GM19351 (cell line): ENCODE measurements around the gene CNTNAP2.

Source experiments
- ATAC-seq: cut with Tn5 transposase; IDR thresholded peaks from one replicate; pipeline ENCODE4 v1.9.1; 2021; ENCODE audit warnings: mild to moderate bottlenecking, moderate library complexity; ENCODE audit not compliant: unreplicated experiment

The CNTNAP2 gene

DNA sequence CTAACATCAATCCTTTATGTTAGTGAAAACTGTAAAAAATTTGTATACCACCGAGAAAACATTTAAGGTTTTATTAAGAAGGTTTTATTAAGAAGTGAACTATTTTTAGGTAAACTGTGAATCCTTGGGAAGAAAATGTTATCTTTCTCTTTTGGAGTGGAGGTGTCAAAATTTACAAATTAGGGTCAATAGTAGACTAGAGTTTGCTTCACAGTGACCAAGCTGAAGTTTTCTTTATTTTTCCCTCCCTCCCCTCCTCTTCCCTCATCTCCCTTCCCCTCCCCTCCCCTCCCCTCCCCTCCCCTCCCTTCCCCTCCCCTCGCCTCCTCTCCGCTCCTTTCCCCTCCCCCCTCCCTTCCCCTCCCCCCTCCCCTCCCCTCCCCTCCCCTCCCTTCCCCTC, 168.8 kb downstream of the CNTNAP2 start:
- no peak for ATAC-seq

DNA sequence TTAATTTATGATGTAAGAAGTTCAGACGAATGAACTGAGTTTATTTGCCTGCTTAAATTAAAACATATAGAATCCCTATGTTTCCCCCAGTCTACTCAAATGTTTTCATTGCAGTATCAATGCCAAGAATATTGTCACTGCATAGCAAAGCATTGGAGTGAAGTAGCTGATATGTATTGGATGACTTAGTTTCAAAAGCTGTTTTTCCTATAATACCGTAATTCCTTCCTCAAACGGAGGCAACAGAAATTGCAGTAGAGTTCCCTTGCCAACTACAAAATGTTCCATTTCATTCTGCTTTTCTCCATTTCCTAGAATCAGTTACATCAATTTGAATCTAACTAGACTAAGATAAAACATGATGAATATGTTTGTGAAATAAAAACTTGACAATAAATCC, 174.1 kb downstream of the CNTNAP2 start:
- no peak for ATAC-seq

DNA sequence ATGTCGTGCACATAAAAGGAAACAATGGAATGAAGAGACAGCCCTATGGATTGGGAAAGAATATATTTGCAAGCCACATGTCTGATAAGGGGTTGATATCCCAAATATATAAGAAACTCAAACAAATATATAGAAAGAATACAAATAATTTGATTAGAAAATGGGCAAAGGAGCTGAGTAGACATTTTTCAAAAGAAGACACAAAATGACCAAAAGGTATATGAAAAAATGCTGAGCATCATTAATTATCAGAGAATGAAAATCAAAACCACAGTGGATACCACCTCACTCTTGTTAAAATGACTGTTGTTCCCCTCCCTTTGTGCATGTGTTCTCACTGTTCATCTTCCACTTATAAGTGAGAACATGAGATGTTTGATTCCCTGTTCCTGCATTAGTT, 175.3 kb downstream of the CNTNAP2 start:
- ATAC-seq = no peak

DNA sequence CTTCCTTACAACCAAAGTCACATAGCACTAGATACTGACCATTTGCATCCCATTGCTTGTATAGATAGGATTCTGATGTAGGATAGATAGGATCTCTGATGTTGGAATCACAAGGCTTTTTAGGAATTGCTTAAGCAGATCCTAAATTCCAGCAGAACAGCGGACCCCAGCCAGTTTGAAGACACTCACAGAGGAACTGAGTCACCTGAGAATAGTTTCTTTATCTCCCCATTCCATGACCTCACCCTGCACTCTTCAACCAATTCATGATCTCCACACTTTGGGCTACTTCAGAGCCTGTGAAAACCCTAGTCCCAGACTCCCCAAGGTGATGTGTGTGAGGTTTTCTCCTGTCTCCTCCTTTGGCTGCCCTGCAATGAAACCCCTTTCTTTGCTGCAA, 179.4 kb downstream of the CNTNAP2 start:
- no peak for ATAC-seq

DNA sequence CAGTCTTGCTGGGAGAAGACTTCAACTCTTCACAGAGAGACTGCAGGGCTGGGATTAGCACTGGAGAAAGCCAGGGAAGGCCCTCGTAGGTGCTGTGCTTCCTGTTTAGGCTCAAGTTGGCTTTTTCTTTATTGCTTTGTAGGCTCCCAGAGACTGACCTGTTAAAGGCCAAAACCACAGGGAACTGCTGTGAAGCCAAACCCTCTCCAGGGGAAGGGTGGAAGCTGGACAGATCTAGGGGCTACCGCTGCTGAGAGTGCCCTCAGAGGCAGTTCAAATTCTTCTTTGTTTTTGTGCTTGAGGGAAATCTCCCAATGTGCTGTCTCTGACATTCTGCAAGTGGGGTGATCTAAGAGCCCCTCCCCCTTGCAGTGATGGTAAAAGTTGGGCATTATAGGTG, 198.4 kb downstream of the CNTNAP2 start:
- no peak for ATAC-seq

DNA sequence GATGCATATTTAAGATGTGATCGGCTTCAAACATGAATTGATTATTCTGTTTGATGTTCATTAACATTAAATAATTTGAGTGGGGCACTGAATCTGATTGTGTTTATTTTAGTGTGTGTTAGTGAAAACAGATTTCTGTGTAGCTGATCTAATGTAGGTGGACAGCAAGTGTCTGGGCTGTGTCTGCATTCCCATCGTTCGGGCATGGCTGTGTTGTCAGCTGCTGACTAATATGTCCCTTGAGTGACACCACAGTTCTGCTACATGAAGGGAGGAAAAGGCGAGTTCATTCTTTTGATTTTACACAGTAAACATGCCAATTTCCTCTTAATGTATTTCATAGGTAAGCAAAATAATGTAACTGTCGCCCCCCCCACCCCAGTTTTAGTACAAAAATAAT, 203.0 kb downstream of the CNTNAP2 start:
- no peak for ATAC-seq

DNA sequence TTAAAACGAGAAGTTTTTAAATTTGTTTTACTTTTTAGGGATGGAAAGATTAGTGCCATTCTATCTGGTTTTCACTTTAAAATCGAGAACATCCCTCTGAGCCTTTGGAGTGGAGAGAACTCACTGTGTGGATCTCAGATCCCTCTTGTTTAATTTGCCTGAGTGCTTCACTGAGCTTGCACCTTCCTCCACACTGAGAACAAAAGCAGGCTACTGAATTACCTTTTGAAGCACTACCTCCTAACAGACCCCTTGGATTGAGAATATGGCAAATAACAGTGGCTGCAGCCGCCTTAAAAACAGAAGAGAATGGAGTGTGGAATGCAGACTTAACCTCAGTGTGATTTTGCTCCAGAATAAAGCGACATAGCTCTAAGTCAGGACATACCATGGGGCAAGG, 204.7 kb downstream of the CNTNAP2 start:
- no peak for ATAC-seq

DNA sequence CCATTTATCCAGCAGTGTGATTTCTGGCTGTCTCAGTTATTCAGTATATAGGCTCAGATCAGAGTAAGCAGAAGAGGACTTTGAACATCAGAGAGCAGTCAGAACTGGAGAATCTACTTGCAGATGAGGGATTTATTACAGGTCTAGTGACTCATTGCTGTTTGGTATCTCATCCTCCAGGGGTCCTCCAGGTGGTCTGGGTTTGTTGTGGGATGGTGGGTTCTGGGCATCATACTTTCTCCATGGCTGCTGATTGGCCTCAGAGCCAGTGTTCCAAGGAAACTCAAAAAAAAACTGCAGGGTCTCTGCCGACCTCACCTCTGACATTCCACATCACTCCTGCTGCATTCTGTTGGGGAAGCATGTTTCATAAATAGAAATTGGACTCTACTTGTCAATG, 214.8 kb downstream of the CNTNAP2 start:
- no peak for ATAC-seq

DNA sequence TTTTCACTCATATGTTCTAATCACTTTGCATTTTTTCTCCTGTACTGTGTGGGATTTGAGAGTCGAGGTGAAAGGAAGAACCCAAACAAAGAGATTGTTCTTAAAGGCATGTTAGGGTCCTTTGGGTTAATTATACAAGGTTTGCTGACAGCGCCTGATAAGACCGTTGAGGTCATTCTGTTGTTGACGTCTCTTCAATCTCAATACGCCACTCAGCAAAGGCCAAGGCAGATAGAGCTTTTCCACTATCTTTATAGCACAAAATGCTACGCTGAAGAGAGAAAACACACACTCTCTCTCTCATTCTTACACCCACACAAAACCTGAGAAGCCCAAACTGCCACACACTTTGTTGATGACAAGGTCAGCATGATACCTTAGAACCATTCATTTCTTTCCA, 228.7 kb downstream of the CNTNAP2 start:
- ATAC-seq = no peak

DNA sequence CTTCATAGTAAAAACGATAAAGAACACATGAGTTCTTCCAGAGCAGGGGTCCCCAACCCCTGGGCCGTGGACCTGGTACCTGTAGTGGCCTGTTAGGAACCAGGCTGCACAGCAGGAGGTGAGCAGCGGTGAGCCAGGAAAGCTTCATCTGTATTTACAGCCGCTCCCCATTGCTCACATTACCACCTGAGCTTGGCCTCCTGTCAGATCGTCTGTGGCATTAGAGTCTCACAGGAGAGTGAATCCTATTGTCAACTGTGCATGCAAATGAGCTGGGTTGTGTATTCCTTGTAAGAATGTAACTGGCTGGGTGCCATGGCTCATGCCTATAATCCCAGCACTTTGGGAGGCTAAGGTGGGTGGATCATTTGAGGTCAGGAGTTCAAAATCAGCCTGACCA, 229.5 kb downstream of the CNTNAP2 start:
- ATAC-seq = no peak

DNA sequence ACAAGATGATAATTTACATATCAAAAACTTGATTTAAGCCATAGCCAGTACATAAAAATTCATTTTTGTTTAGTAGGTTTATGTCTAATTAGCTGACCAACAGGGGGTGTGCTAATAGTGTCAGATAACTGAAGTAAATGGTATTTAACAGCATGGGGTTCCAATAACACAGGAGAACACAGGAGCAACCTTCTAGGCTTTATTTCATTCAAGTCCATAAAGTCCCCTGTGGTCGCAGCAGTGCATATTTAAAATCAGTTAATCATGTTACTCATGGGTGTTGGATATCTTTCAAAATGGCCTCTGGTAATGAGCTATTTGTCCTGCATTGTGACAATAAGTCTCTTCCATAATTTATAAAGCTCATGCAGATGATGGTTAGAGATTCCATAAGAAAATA, 238.6 kb downstream of the CNTNAP2 start:
- ATAC-seq = no peak

DNA sequence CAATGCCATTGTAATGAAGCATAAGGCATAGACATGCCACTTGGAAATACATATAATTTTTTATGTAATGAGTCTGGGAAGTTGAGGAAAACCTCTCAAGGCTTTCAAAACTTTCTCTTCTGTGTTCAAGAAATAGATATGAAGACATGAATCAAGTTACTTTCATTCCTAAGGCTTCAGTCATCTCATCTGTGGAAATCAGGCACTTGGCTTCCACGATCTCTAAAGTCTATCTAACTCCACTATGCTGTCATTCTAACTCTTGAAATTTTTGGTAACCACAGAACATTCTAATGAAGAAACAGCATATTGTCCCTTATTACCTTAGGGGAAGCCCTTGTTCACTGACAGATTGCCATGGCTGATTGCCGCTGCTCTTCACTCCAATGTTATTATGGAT, 242.6 kb downstream of the CNTNAP2 start:
- ATAC-seq = no peak

DNA sequence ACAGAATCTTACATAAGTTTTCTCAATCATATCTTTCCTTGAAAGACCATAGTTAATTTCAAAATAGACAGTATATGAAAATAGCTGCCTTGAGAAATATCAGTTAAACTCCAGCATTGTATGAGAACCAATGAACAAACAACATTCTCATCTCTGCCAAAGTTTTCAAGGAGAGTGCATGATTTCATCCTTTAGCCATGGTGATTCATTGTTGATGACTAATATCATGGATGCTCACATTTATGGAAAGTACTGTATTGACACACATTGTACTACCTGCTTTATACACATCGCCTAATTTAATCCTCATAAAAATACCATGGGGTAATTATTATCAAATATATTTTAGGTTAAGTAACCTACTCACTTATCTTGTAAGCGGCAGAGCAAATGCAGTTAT, 250.3 kb downstream of the CNTNAP2 start:
- ATAC-seq = no peak

DNA sequence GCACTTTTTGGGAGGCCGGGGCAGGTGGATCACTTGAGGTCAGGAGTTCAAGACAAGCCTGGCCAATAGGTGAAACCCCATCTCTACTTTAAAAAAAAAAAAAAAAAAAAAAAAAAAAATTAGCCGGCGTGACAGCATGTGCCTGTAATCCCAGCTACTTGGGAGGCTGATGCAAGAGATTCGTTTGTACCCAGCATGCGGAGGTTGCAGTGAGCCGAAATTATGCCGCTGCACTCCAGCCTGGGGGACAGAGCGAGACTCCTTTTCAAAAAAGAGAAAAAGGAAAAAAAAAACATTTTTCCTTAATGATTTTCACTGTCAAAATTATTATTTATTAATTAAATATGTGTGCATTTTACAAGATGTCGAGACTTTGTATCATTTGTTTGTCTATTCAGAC, 253.6 kb downstream of the CNTNAP2 start:
- ATAC-seq = no peak

DNA sequence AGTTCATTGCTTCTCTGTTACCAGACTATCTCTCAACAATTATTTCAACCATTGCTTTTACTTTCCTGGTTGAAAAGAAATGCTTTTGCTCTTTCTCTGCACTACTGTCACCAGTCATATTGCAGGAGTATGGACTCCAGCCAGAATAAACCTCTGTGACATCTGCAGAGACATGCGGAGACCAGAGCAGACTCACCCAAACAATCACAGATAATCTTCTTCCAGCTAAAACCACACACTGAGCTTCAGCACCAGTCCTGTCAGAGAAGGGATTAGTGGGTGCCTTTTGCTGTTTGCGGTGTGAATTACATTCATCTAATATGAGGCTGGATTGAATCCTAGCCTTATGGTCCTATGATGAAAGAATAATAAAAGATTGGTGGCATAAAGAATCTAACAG, 258.6 kb downstream of the CNTNAP2 start:
- ATAC-seq = no peak

DNA sequence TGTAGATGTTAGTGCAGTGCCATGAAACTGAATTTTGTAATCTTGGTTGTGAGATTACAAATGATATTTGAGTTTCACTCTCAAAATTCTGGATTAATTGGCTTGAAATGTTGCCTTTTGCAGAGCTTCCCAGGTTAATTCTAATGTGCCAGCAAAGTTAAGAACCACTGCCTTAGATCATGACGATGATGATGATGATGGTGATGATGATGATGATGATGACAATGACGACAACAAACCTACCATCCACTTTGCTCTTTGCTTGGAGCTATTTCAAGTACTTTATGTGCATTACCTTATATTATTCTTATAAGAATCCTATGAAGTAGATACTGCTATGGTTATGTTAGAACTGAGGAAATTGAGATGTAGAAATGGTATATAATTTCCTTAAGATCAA, 261.6 kb downstream of the CNTNAP2 start:
- no peak for ATAC-seq

DNA sequence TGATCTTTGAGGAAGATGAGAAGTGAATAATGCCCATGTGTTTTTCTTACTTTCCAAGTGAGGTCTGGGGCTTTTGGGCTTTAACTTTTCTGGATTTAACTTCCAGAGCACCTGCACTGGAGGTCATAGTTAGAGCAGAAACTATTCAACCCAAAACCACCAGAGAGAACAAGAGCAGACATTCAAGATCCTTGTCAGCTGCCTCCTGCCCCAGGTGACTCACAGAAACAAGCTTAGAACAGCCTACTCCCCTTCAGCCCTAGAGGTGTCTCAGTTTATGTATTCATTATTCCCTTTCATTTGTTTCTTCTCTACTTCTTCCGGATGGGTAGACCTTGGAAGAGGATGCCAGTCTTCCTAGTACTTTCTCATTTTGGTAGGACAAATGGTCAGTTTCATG, 270.5 kb downstream of the CNTNAP2 start:
- no peak for ATAC-seq

DNA sequence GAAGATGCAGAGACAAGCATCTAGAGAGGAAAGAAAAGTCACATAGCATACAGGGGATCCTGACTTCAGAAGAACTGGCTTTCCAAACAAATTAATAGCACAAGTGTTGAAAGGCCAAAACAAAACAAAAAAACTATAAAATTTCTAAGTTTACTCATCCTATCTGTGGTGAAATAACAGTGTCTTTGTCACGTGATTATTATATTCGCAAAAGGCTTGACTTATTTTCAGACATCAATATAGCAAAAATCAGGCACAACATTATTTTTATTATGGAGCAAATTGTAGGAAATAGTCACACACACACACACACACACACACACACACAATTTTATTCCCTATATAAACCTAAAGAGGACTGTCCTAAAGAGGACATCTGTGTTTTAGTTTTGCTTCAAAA, 272.3 kb downstream of the CNTNAP2 start:
- ATAC-seq = no peak

DNA sequence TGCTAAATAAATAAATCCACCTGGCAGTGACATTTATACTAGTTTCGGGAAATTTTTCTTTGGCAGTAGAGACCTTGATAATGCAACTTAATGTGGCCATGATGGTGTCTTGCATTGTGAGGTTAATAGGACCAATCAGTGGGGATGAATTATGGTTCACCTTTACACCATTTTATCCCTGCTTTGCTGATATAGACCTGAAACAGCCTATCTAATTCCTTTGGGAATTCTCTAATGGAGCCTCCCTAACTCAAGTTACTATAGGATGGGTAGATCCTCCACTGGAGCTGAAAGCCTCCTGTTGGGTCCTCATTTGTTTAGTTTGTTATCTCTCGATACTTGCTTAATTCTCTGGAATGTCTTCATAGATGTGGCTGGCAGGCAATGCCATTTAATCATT, 276.7 kb downstream of the CNTNAP2 start:
- no peak for ATAC-seq

DNA sequence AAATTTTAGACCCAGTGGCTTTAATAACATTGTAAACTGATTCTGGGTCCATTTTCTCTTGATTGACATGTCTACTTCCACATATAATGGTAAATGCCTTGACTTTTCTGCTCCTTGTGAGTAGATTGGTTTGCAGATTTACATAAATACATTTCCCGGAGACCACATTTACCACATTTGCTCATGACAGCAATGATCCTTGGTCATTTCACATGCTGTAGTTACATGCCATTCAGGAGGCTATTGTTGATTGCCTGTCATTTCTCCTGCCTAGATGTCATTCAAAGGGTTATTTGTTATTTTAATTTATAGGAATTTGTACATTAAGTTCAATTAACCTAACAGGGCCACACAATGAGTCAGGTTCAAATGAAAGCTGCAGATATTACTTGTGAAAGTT, 280.5 kb downstream of the CNTNAP2 start:
- ATAC-seq = no peak

DNA sequence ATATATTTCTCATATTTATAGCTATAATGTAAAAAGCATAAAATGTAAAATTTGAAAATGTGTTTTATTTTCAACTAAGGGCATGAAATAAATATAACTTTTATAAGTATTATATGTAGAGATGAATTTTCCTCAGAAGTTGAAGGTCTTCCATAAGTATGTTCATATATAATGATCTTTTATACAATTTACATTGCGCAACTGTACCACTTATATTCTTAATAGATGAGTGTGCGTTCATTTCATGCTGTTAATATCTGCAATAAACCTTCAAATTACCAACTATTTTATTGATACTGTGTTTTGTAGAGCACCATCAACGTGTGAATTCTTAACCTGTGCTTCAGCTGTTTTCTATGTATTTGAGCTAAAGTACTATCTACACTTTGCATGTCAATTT, 285.3 kb downstream of the CNTNAP2 start:
- ATAC-seq = no peak

DNA sequence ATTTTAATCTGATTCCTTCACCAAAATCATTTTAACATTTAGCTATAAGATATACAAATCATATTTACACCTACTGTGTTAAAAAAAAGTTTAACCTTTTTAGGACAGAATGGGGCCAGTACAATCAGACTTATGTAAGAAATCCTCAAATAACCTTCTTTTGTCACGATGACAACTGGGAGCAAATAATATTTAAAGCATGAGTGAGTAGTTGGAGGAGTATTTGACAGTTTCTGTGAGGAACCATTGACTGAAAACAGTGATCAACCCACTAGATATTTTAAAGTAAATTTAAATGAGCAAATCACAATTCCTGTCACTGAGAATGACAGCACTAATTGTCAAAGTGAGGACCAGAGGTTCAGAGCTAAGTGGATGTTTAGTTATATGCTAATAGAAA, 289.1 kb downstream of the CNTNAP2 start:
- ATAC-seq = no peak

DNA sequence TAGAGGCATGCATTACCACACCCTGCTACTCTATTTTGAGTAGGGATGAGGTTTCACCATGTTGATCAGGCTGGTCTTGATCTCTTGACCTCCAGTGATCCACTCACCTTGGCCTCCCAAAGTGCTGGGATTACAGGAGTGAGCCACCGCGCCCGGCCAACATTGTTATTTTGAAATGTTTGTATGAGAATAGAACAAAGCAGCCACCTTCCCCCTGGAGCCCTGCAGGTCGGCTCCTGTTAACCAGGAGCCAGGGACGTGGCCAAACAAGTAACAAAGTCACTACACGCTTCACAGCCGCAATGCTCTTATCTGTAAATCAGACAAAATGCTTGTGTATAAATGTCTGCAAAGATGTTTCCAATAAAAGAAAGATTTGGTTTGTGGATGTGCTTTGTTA, 295.4 kb downstream of the CNTNAP2 start:
- ATAC-seq = no peak

DNA sequence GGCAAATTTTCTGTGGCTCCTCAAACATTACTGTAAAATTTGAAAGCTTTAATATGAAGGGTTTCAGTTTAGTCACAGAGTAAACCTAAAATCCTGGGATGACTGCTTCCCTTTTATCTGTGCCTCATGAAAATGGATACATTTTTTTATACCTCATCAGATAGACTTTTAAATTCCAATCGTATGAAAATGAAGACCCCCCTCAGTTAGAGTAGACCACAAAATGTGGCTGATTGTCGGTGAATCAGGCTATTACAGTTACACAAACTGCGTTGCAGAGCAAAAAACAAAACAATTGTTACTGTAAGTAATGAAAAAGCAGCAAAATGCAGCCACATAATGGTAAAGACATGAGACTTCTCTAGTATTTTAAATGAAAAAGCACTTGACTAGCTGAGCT, 296.2 kb downstream of the CNTNAP2 start:
- no peak for ATAC-seq
